ENCODE data around the gene NDUFA7.

DNA sequence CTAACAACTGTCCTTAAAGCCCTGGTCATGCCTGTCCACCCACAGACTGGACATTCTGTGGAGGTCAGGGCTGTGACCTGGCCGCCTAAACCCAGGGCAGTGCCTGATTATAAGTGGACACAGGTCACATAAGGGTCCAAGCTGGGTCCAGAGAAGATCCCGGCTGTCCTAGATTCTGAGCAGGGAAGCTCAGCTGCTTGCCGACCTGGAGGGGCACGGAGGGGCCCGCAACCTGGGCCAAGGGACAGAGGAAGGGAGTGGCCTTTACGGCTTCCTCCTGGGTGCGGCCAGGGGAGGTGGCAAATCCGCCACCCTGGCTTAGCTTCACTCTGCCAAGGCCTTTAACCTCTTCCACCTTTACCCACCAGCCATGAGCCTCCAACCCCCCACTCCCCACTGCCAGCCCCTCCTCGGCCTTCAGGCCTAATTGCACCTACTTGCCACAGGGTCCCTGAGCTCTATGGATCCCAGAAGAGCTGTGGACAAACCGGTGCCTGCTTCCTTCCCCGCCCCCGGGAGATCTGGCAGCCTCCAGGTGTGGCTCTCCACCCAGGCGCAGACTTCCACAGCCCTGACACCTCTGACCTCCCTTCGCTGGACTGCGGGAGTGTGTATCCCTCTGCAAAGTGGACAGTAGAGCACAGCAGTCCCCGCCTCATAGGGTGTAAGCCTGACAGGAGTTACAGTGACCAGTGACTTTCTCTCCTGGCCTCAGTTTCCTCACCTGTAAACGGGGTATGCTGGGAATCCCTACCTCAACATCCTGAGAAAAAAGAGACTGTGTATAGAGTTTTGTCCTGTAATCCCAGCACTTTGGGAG is 14.7 kb downstream of the NDUFA7 start:
- TF ChIP-seq, protein P1, sequence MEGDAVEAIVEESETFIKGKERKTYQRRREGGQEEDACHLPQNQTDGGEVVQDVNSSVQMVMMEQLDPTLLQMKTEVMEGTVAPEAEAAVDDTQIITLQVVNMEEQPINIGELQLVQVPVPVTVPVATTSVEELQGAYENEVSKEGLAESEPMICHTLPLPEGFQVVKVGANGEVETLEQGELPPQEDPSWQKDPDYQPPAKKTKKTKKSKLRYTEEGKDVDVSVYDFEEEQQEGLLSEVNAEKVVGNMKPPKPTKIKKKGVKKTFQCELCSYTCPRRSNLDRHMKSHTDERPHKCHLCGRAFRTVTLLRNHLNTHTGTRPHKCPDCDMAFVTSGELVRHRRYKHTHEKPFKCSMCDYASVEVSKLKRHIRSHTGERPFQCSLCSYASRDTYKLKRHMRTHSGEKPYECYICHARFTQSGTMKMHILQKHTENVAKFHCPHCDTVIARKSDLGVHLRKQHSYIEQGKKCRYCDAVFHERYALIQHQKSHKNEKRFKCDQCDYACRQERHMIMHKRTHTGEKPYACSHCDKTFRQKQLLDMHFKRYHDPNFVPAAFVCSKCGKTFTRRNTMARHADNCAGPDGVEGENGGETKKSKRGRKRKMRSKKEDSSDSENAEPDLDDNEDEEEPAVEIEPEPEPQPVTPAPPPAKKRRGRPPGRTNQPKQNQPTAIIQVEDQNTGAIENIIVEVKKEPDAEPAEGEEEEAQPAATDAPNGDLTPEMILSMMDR (IDR thresholded peaks at IDR 0.05; ENCODE audit: insufficient read depth, low read length) = no peak
- no peak for TF ChIP-seq SPI1 (IDR thresholded peaks at IDR 0.05; ENCODE audit: borderline replicate concordance, low read depth)

Data from HL-60 (cell line).